HEK293T (cell line): ENCODE results near the gene KDM4C.
"Not testable (repeated sequence)": the region's sequence is repeated elsewhere in the genome, so short reads cannot be mapped to it uniquely, and the experiment has no call there.

ENCODE experiments used
- CTCF ChIA-PET: fragments of 350-600 bp; formaldehyde crosslinking; extraction: SDS; loops from one replicate; lab custom pipeline; 2021; ENCODE audit warnings: antibody characterized with exemption, inconsistent platforms; lab: Yijun Ruan, JAX
- POLR2A ChIA-PET: fragments of 350-600 bp; formaldehyde crosslinking; extraction: SDS; loops from one replicate; lab custom pipeline; 2020; ENCODE audit warnings: antibody characterized with exemption, inconsistent platforms; lab: Yijun Ruan, JAX
- DNase-seq: peaks from one replicate; pipeline ENCODE4 v3.0.0; 2012; ENCODE audit warnings: mixed read lengths; ENCODE audit errors: extremely low spot score
- ARNT ChIP-seq: fragments of 450-650 bp; IDR thresholded peaks from 2 replicates; pipeline ENCODE4 v1.6.1; 2017; ENCODE audit warnings: mild to moderate bottlenecking
- BHLHE40 ChIP-seq: fragments of 450-650 bp; IDR thresholded peaks from 2 replicates; pipeline ENCODE4 v1.6.1; 2016; ENCODE audit warnings: mild to moderate bottlenecking, moderate library complexity, borderline replicate concordance
- CTBP1 ChIP-seq: fragments of 450-650 bp; IDR thresholded peaks from 2 replicates; pipeline ENCODE4 v1.6.1; 2016; ENCODE audit warnings: borderline replicate concordance
- ELF4 ChIP-seq: fragments of 450-650 bp; IDR thresholded peaks from 2 replicates; pipeline ENCODE4 v1.6.1; 2017; ENCODE audit warnings: antibody characterized with exemption
- FOXA1 ChIP-seq: fragments of 450-650 bp; IDR thresholded peaks from 2 replicates; pipeline ENCODE4 v1.6.1; 2016; ENCODE audit warnings: mild to moderate bottlenecking
- FOXK2 ChIP-seq: fragments of 450-650 bp; IDR thresholded peaks from 2 replicates; pipeline ENCODE4 v1.6.1; 2016; ENCODE audit warnings: mild to moderate bottlenecking
- FOXM1 ChIP-seq: fragments of 450-650 bp; IDR thresholded peaks from 2 replicates; pipeline ENCODE4 v1.6.1; 2017; ENCODE audit warnings: mild to moderate bottlenecking, borderline replicate concordance
- HDGF ChIP-seq: fragments of 450-650 bp; IDR thresholded peaks from 2 replicates; pipeline ENCODE4 v1.6.1; 2017; ENCODE audit warnings: antibody characterized with exemption, borderline replicate concordance
- L3MBTL2 ChIP-seq: fragments of 450-650 bp; conservative IDR thresholded peaks from 2 replicates; pipeline ENCODE4 v1.6.1; 2016; ENCODE audit warnings: mild to moderate bottlenecking
- LEF1 ChIP-seq: fragments of 450-650 bp; IDR thresholded peaks from 2 replicates; pipeline ENCODE4 v1.6.1; 2017; ENCODE audit warnings: mild to moderate bottlenecking, borderline replicate concordance
- NFRKB ChIP-seq: fragments of 450-650 bp; IDR thresholded peaks from 2 replicates; pipeline ENCODE4 v1.6.1; 2016; ENCODE audit warnings: mild to moderate bottlenecking, moderate library complexity
- PKNOX1 ChIP-seq: fragments of 450-650 bp; IDR thresholded peaks from 2 replicates; pipeline ENCODE4 v1.6.1; 2016
- SP1 ChIP-seq: fragments of 450-650 bp; IDR thresholded peaks from 2 replicates; pipeline ENCODE4 v1.6.1; 2017
- SUZ12 ChIP-seq: fragments of 450-650 bp; IDR thresholded peaks from 2 replicates; pipeline ENCODE4 v1.6.1; 2016; ENCODE audit warnings: mild to moderate bottlenecking
- TARDBP ChIP-seq: fragments of 450-650 bp; IDR thresholded peaks from 2 replicates; pipeline ENCODE4 v1.6.1; 2016
- ZNF384 ChIP-seq: fragments of 450-650 bp; IDR thresholded peaks from 2 replicates; pipeline ENCODE4 v1.6.1; 2016

The KDM4C gene

GRCh38 chr9:6766606-6767005, 8.8 kb downstream of the KDM4C start:
- POLR2A ChIA-PET: no interaction called here
- CTCF ChIA-PET: no interaction called here
- no peak for TF ChIP-seq ELF4
- no peak for TF ChIP-seq FOXM1
- no peak for TF ChIP-seq CTBP1
- TF ChIP-seq FOXA1: no peak
- no peak for TF ChIP-seq LEF1
- no peak for TF ChIP-seq L3MBTL2
- TF ChIP-seq FOXK2: no peak
- TF ChIP-seq SUZ12: no peak
- no peak for TF ChIP-seq ZNF384
- no peak for TF ChIP-seq PKNOX1
- DNase-seq: no peak

GRCh38 chr9:6768587-6768986, 10.8 kb downstream of the KDM4C start:
- POLR2A ChIA-PET, CTCF ChIA-PET, DNase-seq: not testable (repeated sequence)

- CTCF ChIA-PET: no interaction called here
Observed at GRCh38 chr9:6771722-6772121, 13.9 kb downstream of the KDM4C start.

GRCh38 chr9:6777213-6777902, 19.6 kb downstream of the KDM4C start:
- DNase-seq: no peak
- CTCF ChIA-PET: no interaction called here
- TF ChIP-seq PKNOX1: no peak
- no peak for TF ChIP-seq L3MBTL2
- no peak for TF ChIP-seq SUZ12
- no peak for TF ChIP-seq ELF4
- TF ChIP-seq ARNT: no peak
- no peak for TF ChIP-seq NFRKB
- no peak for TF ChIP-seq BHLHE40
- TF ChIP-seq ZNF384: no peak
- TF ChIP-seq HDGF: no peak
- no peak for TF ChIP-seq CTBP1
- no peak for TF ChIP-seq FOXA1
- no peak for TF ChIP-seq FOXM1
- TF ChIP-seq TARDBP: no peak
- no peak for TF ChIP-seq LEF1
- POLR2A ChIA-PET: no interaction called here

More at GRCh38 chr9:6771722-6772121, 13.9 kb downstream of the KDM4C start:
- TF ChIP-seq L3MBTL2 (no peak), BHLHE40 (no peak), FOXK2 (no peak), HDGF (no peak)
- no peak for DNase-seq
- POLR2A ChIA-PET: no interaction called here

- DNase-seq: no peak
- ChIA-PET CTCF (no interaction called here), POLR2A (interaction anchor here (1.3 kb wide), 1 partner anchor 22 kb away, joined by 4 read pairs; the partner anchor contains the start of gene KDM4C)
- TF ChIP-seq FOXA1: no peak
Observed at GRCh38 chr9:6779417-6780241, 21.9 kb downstream of the KDM4C start.

- TF ChIP-seq HDGF (no peak), ARNT (no peak), NFRKB (no peak), CTBP1 (no peak), L3MBTL2 (no peak), ELF4 (no peak), PKNOX1 (no peak), FOXA1 (no peak), SUZ12 (no peak), SP1 (no peak)
- no peak for DNase-seq
- POLR2A ChIA-PET: no interaction called here
- CTCF ChIA-PET: no interaction called here
Observed at GRCh38 chr9:6780690-6781089, 22.9 kb downstream of the KDM4C start.

- no peak for DNase-seq
- ChIA-PET CTCF (no interaction called here), POLR2A (no interaction called here)
- TF ChIP-seq NFRKB (no peak), ELF4 (no peak), SP1 (no peak), ZNF384 (no peak), CTBP1 (no peak), L3MBTL2 (no peak), ARNT (no peak), LEF1 (no peak), SUZ12 (no peak), TARDBP (no peak)
Observed at GRCh38 chr9:6781476-6781875, 23.7 kb downstream of the KDM4C start.
